ENCODE data around the gene SLCO1C1.
"Not testable (repeated sequence)": the region's sequence is repeated elsewhere in the genome, so short reads cannot be mapped to it uniquely, and the experiment has no call there.

Gene SLCO1C1, protein sequence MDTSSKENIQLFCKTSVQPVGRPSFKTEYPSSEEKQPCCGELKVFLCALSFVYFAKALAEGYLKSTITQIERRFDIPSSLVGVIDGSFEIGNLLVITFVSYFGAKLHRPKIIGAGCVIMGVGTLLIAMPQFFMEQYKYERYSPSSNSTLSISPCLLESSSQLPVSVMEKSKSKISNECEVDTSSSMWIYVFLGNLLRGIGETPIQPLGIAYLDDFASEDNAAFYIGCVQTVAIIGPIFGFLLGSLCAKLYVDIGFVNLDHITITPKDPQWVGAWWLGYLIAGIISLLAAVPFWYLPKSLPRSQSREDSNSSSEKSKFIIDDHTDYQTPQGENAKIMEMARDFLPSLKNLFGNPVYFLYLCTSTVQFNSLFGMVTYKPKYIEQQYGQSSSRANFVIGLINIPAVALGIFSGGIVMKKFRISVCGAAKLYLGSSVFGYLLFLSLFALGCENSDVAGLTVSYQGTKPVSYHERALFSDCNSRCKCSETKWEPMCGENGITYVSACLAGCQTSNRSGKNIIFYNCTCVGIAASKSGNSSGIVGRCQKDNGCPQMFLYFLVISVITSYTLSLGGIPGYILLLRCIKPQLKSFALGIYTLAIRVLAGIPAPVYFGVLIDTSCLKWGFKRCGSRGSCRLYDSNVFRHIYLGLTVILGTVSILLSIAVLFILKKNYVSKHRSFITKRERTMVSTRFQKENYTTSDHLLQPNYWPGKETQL

DNA sequence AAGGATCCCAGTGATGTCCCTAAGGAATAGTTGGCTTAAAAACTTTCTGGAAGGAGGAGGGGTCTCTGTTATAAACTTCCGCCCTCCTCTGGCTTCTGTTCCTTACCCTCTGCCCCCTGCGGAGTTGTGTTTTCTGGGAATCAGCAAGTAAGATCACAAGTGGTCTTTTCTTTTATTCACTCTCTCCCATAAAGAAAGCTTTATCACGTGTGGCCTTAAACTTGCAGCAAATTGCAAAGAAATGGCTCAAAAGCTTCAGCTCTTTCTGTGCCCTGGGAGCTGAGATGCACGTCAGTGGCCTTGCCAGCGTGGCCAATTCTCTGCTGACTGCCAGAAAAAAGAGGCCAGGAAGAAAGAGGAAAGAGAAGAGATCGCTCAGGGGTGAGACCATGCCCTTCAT lies at the start of gene SLCO1C1:
TSS of gene SLCO1C1 (plus strand) at position 101 of the 400 bp plus-strand sequence. CDS start 4,245 bp downstream, outside the sequence.
- no peak for DNase-seq (ENCODE audit: low read depth)

DNA sequence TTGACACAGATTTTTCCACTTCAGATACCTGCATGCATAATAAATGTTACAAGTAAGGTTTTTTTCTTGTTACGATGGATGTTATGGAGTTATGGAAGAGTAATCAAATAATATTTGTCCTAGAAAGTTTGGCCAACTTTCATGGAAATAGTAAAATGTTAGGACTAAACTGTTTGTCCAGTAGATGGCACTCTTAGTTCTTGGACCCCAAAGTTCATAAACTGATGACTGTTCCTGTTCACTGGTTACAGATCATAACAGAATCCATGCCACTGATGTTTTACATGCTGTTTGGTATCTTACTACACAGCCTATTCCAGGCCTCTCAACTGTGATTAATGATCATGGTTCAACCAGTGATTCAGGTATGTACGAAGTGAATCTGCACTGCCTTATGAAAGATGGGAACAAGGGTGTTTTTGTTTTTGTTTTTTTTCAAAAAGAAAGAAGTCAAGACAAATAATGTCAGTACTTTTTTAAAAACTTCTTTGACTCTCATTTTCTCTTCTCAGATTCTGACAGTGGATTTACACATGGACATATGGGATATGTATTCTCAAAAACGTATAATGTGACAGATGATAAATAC lies 48.8 kb upstream of the SLCO1C1 start:
- no peak for DNase-seq (ENCODE audit: low read depth)

DNA sequence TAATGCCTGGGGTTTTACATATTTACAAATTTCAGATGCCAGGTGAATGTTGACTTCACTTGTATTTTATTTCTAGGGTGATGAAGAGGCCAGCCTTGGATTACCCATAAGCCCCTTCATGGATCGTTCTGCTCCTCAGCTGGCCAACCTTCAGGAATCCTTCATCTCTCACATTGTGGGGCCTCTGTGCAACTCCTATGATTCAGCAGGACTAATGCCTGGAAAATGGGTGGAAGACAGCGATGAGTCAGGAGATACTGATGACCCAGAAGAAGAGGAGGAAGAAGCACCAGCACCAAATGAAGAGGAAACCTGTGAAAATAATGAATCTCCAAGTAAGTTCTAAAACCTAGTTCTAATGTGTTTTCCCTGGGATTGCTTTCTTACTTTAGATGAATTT lies 41.3 kb upstream of the SLCO1C1 start:
- DNase-seq (ENCODE audit: low read depth) = no peak

DNA sequence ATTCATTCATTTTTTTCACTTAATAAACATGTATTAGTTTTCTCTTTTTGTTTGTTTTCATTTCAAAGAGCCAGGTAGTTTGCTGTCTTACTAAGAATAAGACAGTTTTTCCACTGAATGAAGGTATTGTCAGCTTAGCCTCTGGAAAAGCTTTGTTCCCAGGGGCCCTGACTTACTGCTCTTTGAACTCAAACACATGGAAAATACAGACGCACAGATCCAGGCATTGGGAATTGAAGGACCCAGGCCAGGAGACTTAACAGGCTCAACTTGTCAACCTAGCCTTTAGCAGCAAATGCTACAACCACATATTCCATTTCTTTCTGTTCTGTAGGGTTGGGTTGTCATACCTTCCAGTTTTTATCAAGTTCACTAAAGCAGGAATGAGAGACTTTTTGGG lies 38.5 kb upstream of the SLCO1C1 start:
- no peak for DNase-seq (ENCODE audit: low read depth)

DNA sequence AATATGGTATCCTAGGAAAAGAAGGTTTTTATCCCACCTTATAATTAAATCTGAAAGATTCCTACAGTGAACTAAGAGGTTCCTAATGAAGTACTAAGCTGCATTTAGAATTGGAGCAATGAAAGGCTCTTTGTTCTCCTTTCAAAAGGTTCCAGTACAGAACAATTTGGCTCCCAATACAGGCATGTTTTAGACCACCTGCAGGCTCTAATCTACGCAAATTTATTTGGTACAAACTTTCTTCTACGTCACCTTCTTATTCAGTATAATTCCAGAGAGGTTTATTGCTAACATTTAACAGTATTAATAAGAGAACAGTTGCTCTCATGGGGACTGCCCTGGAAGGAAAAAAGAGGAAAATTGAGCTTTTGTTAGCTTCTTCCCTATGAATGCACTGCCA lies 37.6 kb upstream of the SLCO1C1 start:
- DNase-seq (ENCODE audit: low read depth) = no peak

DNA sequence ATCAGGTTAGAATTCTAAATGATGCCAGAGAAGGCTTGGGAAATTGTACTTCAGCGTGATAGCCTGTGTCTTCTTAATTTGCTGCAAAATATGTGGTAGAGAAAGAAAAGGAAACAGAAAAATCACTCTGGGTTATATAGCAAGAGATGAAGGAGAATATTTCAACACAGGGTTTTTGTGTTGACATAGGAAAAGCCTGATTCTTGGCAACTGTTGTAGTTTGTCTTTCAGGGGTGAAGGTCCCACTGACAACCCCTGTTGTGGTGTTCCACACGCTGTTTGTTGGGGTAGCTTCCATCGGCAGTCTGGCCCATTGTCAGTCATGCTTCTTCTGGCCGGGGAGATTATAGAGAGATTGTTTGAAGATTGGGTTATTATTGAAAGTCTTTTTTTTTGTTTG lies 13.8 kb upstream of the SLCO1C1 start:
- DNase-seq (ENCODE audit: low read depth) = no peak

DNA sequence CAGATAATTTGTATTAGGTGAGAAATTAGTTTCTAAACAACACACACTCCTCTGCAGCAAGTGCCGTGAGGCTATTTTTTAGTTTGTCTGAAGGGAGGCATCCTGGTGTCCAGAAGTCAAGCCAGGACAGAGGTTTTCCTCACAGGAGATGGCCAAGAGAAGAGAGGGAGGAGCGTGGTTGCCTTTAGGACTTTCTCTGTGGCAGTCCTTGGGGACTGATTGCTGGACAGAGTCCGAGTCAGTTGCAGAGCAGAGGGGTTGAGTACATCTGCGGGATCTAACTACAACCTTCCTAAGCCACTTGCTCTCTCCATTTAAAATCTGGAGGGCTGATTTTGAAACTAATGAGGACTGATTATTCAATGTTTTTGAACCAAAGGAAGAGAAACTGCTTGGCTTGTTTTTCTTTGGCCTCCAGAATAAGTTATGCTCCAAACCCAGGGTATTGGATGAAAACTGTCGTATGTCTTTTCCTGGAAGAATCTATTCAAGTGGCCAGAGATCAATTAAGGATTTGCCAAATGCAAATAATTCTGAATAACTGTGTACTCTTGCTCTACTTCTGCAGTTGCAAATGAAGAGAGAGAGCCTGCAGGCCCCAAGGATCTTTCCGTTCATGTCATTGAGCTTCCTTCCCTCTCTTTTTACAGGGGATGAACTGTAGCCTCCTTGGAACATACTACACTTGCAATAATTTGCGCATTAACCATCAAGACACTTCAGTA lies 1.2 kb downstream of the SLCO1C1 start:
- no peak for DNase-seq (ENCODE audit: low read depth)

DNA sequence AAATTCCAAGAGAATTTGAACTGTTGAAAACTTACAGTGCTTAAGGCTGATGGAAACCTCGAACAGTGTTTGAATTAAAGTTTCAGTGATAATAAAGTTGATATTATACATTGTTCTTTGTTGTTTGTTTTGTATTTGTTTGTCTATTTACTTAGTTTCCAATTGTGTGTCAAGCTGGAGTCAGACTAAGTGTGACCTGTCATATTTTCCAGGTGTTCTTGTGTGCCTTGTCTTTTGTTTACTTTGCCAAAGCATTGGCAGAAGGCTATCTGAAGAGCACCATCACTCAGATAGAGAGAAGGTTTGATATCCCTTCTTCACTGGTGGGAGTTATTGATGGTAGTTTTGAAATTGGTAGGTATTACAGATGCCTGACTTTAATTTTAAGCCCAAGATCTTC lies 6.0 kb downstream of the SLCO1C1 start:
- no peak for DNase-seq (ENCODE audit: low read depth)

DNA sequence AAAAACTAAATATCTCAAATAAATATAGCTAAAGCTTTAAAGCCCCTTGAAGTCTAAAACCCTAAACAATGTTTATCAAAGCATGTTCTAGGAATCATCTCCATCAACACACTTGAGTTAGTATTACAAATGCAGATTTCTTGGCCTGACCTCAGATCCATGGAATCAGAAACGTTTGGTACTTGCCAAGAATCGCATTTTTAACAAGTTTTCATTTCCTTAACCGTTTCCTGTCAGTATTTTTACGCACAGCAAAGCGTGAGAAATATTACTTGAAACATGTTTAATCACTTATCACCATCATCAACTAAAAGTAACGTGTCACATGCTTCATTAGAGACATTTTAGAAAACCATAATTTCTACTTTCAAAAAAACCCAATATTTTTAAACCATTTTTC lies 9.7 kb downstream of the SLCO1C1 start:
- no peak for DNase-seq (ENCODE audit: low read depth)

DNA sequence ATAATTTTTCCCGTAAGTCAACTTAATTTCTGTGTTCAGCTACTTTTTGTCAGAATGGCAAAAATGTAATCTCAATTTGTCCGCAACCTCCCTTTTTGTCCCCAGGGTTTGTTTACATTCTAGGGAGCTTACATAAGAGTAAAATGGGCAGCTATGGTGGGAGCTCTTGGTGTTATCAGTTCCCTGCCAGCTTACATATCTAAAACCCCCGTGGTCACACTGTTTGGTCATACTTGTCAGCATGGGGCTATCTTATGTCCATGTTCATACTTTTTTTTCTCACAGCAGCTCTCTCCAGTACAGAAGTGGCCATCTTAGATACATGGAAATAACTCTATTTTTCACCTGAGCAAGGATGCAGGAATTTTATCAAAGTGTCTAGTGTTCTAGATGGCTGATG lies 16.7 kb downstream of the SLCO1C1 start:
- no peak for DNase-seq (ENCODE audit: low read depth)

DNA sequence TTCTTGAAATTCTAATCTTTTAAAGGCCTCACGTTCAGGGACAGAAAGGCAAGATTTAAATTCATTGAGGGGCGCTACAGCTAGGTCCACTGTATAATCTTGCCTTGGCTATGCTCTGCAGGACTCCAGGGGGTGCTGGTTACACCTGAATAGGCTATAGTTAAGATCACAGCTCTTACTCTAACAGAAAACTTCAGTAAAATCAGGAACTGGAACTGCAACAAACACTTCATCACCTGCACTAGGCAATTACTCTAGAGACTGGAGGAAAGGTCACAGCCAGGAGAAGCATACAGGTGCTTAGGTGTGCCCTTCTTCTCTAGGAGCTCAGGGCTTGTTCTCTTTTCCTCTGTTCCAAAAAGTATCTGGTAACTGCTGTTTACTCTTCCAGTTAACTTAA lies 20.9 kb downstream of the SLCO1C1 start:
- DNase-seq (ENCODE audit: low read depth) = no peak

DNA sequence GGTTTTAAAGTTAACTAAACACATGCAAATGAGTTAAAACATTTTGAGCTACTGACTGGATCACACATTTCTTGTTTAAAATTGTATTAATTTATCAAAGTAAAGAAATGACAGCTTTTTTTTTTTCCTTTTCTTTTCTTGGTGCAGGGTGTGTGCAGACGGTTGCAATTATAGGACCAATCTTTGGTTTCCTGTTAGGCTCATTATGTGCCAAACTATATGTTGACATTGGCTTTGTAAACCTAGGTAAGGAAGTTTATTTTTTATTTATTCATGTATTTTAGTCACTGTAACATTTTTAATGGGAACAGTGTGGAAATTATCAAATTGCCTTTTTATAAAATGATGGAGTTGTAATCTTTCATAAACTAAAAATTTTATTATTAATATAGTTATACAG lies 21.9 kb downstream of the SLCO1C1 start:
- no peak for DNase-seq (ENCODE audit: low read depth)

DNA sequence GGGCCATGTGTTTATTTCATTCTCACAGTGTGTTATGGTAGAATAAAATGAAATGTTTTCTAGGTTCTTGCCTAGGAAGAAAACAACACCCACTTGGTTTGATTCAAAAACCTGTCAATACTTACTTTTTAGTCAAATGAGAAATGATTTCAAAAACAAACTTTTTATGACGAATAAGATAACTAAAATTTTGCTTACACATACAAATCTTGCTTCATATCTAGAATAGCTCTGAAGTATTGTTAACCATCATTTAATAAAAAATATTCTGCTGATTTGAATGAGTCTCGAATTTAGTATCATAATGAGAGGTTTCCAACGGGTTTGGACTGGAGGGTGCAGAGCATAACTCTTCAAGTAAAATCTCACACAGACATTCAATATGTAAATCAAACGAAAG lies 23.2 kb downstream of the SLCO1C1 start:
- no peak for DNase-seq (ENCODE audit: low read depth)

DNA sequence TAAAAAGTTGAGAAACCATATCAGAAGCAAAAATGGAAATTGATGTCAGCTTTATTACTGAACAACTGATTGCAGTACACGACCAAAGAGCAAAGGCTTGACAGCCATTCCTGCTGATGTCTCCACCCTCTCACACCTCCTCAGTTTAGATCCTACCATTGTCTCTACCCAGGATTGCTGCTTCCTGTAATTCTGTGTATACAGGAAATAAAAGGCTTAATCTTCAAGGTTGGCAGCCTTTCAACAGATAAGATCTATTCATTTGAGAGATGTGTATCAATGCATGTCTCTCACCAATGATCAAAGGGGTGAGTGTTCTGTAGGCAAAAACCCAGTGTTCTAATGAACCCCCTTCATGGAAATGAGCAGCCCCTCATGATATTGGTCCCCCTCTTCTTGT lies 27.0 kb downstream of the SLCO1C1 start:
- DNase-seq (ENCODE audit: low read depth) = no peak

DNA sequence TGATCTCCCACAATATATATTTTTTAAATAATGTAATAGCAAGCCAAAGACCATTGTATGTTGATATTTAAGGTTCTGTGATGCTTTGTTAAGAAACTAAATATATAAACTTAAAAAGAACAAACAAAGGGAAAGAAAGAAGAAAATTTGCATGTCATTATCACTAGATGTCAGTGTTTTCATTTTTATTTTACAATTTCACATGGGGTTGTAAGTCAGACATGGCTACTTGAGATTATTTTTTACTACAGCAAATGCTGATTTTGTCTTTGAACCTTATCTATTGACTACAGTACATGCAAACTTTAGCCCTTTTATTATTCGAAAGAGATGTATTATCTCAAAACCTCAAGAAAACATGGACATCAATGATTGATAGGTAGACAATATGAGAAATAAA lies 36.1 kb downstream of the SLCO1C1 start:
- no peak for DNase-seq (ENCODE audit: low read depth)

DNA sequence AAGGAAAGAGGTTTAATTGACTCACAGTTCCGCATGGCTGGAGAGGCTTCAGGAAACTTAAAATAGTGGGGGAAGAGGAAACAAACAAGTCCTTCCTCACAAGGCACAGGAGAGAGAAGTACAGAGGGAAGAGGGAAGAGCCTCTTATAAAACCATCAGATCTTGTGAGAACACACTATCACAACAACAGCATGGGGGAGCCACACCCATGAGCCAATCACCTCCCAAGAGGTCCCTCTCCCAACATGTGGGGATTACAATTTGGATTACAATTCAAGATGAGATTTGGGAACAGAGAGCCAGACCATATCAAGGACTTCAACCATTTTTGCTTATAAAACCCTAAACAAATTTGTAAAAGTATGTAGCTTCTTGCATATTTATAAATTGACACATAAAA lies 45.8 kb downstream of the SLCO1C1 start:
- no peak for DNase-seq (ENCODE audit: low read depth)

DNA sequence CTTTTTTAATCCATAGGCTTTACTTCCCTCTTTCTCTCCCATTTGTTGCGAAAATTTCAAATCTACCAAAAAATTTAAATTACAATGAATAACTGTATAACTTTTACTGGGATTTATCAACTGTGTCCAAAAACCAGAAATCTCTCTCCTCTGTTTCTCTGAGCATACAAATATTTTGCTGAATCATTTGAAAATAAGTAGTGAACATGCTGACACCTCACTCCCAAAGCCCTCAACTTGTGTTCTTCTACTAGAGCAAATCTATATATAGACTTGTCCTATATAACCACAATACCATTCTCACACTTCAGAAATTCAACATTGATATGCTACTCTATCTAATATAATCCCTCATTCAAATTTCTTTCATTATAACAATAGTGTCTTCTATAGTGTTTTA lies 53.1 kb downstream of the SLCO1C1 start:
- DNase-seq (ENCODE audit: low read depth) = no peak

DNA sequence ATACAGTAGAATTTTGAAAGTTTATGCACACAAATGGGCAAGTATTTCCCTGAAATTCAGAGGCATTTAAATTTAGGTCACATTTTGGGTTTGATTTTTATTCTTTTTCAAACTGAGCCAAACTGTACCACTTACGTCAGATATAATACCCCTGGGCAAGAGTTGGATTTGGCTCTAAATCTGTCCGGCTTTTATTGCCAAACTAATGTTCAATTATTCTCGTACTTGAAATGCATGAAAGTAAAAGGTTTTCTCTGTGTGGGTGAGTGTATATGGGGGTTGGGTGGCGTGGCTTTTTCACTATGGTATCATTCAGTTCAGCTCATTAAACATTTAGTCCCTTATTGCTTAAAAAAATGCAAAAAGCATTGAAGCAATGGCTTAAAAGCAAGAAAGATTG lies 55.9 kb downstream of the SLCO1C1 start:
- DNase-seq (ENCODE audit: low read depth) = no peak

DNA sequence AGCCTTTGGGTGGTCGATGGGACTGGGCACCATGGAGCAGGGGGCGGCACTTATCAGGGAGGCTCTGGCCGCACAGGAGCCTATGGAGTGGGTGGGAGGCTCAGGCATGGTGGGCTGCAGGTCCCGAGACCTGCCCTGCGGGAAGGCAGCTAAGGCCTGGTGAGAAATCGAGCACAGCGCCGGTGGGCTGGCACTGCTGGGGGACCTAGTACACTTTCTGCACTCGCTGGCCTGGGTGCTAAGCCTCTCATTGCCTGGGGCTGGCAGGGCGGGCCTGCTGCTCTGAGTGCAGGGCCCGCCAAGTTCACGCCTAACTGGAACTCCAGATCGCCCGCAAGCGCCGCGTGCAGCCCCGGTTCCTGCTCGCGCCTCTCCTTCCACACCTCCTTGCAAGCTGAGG lies 82.3 kb downstream of the SLCO1C1 start:
- DNase-seq (ENCODE audit: low read depth) = no peak

DNA sequence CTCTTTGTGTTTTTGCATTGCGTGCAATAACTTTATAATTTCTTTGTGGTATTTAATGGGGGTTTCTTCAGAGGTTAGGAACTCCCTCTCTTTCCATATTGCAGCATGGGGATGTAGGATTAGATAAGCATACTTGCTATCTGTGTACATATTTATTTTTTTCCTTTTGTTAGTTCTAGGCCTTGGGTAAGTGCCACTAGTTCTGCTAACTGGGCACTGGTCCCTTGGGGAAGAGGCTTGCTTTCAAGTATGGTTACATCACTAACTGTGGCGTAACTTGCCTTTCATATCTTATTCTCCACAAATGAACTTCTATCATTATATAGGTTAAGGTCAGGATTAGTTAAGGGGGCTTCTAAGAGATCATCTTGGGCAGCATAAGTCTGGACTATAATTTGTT lies 83.8 kb downstream of the SLCO1C1 start:
- DNase-seq (ENCODE audit: low read depth) = no peak

DNA sequence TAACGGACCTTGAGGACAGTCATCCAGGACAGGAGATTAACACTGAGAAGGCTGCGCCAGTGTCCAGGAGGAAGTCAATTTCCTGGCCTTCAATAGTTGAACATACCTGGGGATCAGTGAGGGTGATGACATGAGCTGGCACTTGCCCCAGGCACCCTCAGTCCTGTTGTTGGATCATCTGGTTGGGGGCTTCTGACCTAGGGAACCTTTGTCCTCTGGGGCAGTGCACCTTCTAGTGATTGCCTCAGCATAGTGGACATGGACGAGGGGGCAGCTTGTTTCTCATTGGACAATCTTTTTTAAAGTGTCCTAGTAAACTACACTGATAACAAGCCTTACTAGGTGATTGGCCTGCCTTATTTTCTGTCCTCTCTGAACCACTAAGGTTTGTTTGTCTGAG lies 84.8 kb downstream of the SLCO1C1 start:
- not testable (repeated sequence) for DNase-seq (ENCODE audit: low read depth)

DNA sequence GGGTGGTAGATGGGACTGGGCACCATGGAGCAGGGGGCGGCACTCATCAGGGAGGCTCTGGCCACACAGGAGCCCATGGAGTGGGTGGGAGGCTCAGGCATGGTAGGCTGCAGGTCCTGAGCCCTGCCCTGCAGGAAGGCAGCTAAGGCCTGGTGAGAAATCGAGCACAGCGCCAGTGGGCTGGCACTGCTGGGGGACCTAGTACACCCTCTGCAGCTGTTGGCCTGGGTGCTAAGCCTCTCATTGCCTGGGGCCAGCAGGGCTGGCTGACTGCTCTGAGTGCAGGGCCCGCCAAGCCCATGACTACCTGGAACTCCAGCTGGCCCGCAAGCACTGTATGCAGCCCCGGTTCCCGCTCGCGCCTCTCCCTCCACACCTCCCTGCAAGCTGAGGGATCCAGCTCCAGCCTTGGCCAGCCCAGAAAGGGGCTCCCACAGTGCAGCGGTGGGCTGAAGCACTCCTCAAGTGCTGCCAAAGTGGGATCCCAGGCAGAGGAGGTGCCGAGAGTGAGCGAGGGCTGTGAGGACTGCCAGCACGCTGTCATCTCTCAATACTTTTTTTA lies 88.7 kb downstream of the SLCO1C1 start:
- DNase-seq (ENCODE audit: low read depth) = not testable (repeated sequence)

Measured in activated T-helper 1 cell treated with Interleukin-2 at 50 U/mL for 16 hours (primary cell).